OCI-LY1 (cell line): ENCODE measurements around the gene GALNT10.

Source experiments
- H2AFZ ChIP-seq: fragments of 200-600 bp; sonication (generic), shearing (Covaris generic); 2 replicates; pipeline ENCODE4 v1.6.0; 2014; ENCODE audit warnings: antibody characterized with exemption, mild to moderate bottlenecking, low read length
- H3F3A ChIP-seq: fragments of 200-600 bp; sonication (generic), shearing (Covaris generic); 2 replicates; pipeline ENCODE4 v1.6.0; 2014; ENCODE audit warnings: mild to moderate bottlenecking, antibody characterized with exemption, low read length, moderate library complexity; ENCODE audit not compliant: insufficient read depth
- H3K27ac ChIP-seq: fragments of 200-600 bp; sonication (generic); 2 replicates; pipeline ENCODE4 v1.5.1; 2014; ENCODE audit warnings: low read length, mixed run types, mild to moderate bottlenecking, low read depth; ENCODE audit not compliant: poor library complexity, severe bottlenecking
- H3K27me3 ChIP-seq: fragments of 200-600 bp; sonication (generic); 2 replicates; pipeline ENCODE4 v1.6.0; 2014; ENCODE audit warnings: antibody characterized with exemption, mild to moderate bottlenecking, low read length, moderate library complexity; ENCODE audit not compliant: insufficient read depth
- H3K36me3 ChIP-seq: fragments of 200-600 bp; sonication (generic); 2 replicates; pipeline ENCODE4 v1.6.1; 2014; ENCODE audit warnings: mild to moderate bottlenecking, antibody characterized with exemption, low read length, moderate library complexity, mixed read lengths; ENCODE audit not compliant: insufficient read depth
- H3K4me1 ChIP-seq: fragments of 200-600 bp; sonication (generic); 2 replicates; pipeline ENCODE4 v1.5.1; 2014; ENCODE audit warnings: mild to moderate bottlenecking, low read length, moderate library complexity; ENCODE audit not compliant: insufficient read depth, severe bottlenecking
- H3K4me2 ChIP-seq: fragments of 200-600 bp; sonication (generic), shearing (Covaris generic); 2 replicates; pipeline ENCODE4 v1.6.1; 2014; ENCODE audit warnings: low read length
- H3K4me3 ChIP-seq: fragments of 200-600 bp; sonication (generic); 2 replicates; pipeline ENCODE4 v1.5.1; 2014; ENCODE audit warnings: low read length, low read depth, mild to moderate bottlenecking, mixed read lengths; ENCODE audit not compliant: poor library complexity, severe bottlenecking
- H3K79me2 ChIP-seq: fragments of 200-600 bp; shearing (Covaris generic); 2 replicates; pipeline ENCODE4 v1.6.1; 2016; ENCODE audit warnings: mixed run types, low read length, mixed read lengths; ENCODE audit not compliant: insufficient read depth
- H3K9ac ChIP-seq: fragments of 200-600 bp; sonication (generic), shearing (Covaris generic); 2 replicates; pipeline ENCODE4 v1.6.1; 2014; ENCODE audit warnings: mild to moderate bottlenecking, low read length, mixed read lengths
- H3K9me2 ChIP-seq: fragments of 200-600 bp; sonication (generic), shearing (Covaris generic); 2 replicates; pipeline ENCODE4 v1.6.1; 2014; ENCODE audit warnings: low read depth, mild to moderate bottlenecking, low read length, mixed read lengths
- H3K9me3 ChIP-seq: fragments of 200-600 bp; shearing (Covaris generic); 2 replicates; pipeline ENCODE4 v1.6.1; 2014; ENCODE audit warnings: low read length, mixed read lengths
- H4K20me1 ChIP-seq: fragments of 200-600 bp; sonication (generic), shearing (Covaris generic); 2 replicates; pipeline ENCODE4 v1.6.0; 2016; ENCODE audit warnings: mild to moderate bottlenecking, low read length; ENCODE audit not compliant: insufficient read depth
- EZH2 ChIP-seq: fragments of 200-600 bp; sonication (generic), shearing (Covaris generic); IDR thresholded peaks from 2 replicates; pipeline ENCODE4 v1.8.0; 2017; ENCODE audit warnings: borderline replicate concordance, mixed run types, mild to moderate bottlenecking, antibody characterized with exemption, low read length, moderate library complexity, mixed read lengths
- TF ChIP-seq, protein P1 (sequence below): fragments of 200-600 bp; sonication (generic), shearing (Covaris generic); IDR thresholded peaks from 2 replicates; pipeline ENCODE4 v1.5.1; 2017; ENCODE audit warnings: mild to moderate bottlenecking, antibody characterized with exemption, low read length, moderate library complexity, mixed read lengths

The GALNT10 gene

GRCh38 chr5:154356020-154356655 is 165.6 kb downstream of the GALNT10 start:
- no peak overlapping the region for H3K9ac ChIP-seq
- H3K9me2 ChIP-seq, result no peaks in the 10 kb centered on the region
- no peak overlapping the region for H3K27ac ChIP-seq
- no peaks in the 10 kb centered on the region for H4K20me1 ChIP-seq
- H3K4me2 ChIP-seq, result no peak overlapping the region
- TF ChIP-seq, protein P1, sequence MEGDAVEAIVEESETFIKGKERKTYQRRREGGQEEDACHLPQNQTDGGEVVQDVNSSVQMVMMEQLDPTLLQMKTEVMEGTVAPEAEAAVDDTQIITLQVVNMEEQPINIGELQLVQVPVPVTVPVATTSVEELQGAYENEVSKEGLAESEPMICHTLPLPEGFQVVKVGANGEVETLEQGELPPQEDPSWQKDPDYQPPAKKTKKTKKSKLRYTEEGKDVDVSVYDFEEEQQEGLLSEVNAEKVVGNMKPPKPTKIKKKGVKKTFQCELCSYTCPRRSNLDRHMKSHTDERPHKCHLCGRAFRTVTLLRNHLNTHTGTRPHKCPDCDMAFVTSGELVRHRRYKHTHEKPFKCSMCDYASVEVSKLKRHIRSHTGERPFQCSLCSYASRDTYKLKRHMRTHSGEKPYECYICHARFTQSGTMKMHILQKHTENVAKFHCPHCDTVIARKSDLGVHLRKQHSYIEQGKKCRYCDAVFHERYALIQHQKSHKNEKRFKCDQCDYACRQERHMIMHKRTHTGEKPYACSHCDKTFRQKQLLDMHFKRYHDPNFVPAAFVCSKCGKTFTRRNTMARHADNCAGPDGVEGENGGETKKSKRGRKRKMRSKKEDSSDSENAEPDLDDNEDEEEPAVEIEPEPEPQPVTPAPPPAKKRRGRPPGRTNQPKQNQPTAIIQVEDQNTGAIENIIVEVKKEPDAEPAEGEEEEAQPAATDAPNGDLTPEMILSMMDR, result no peak
- no peak for TF ChIP-seq EZH2
- no peaks in the 10 kb centered on the region for H3F3A ChIP-seq
- H2AFZ ChIP-seq, result no peak overlapping the region
- H3K4me3 ChIP-seq, result no peak overlapping the region
- H3K9me3 ChIP-seq, result no peaks in the 10 kb centered on the region
- no peaks in the 10 kb centered on the region for H3K79me2 ChIP-seq
- no peaks in the 10 kb centered on the region for H3K4me1 ChIP-seq
- no peaks in the 10 kb centered on the region; the same call in 1 of the 2 replicates for H3K27me3 ChIP-seq
- H3K36me3 ChIP-seq, result no peaks in the 10 kb centered on the region

- Histone ChIP-seq H3K4me2 (no peak overlapping the region), H3K4me3 (no peak overlapping the region), H3K9me2 (no peaks in the 10 kb centered on the region), H3K27me3 (no peaks in the 10 kb centered on the region; the same call in 1 of the 2 replicates), H3K36me3 (no peaks in the 10 kb centered on the region), H3K79me2 (no peaks in the 10 kb centered on the region), H3F3A (no peaks in the 10 kb centered on the region), H4K20me1 (no peaks in the 10 kb centered on the region), H3K27ac (no peak overlapping the region), H3K4me1 (no peaks in the 10 kb centered on the region), H2AFZ (no peak overlapping the region), H3K9me3 (no peaks in the 10 kb centered on the region), H3K9ac (no peak overlapping the region)
- TF ChIP-seq EZH2, result no peak
- TF ChIP-seq, protein P1, result no peak
Observed at GRCh38 chr5:154356958-154357357, 166.4 kb downstream of the GALNT10 start.

DNA sequence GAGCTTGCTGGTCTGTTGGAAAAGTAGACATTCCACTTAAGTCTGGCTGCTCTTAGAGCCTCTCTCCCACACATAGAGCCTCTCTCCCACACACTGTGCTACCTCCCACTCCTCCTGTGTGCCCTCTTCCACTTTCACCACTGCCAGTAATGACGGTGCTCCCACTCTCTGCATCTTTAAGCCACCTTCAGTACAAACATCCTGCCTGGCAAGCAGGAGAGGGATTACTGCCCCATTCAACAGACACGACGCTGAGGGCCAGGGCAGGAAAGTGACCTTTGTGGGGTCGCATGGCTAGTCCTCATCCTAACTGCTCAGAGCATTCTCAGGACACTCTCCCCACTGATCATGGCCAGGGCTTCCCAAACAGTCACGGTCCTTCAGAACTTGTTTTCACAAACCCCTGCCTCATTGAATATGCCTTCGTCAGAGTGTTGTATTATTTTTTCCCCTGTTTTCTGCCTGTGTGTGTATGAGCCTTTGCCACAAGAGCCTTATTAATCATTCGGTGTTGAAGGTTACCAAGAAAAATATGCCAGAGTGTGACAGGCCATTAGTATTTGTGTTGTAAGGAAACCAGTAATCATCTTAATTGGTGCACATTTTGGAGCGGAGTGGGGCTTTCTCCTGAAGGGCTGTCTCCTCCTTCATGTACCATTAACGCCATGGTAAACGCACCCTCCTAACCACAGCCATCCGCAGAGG is 168.1 kb downstream of the GALNT10 start:
- no peak overlapping the region for H3K27ac ChIP-seq
- no peaks in the 10 kb centered on the region for H3K9me2 ChIP-seq
- no peak overlapping the region for H2AFZ ChIP-seq

More for the DNA sequence above, 168.1 kb downstream of the GALNT10 start:
- H3K36me3 ChIP-seq, result no peaks in the 10 kb centered on the region
- H3F3A ChIP-seq, result no peaks in the 10 kb centered on the region
- TF ChIP-seq, protein P1, result no peak
- no peak for TF ChIP-seq EZH2
- no peaks in the 10 kb centered on the region; the same call in 1 of the 2 replicates for H3K27me3 ChIP-seq
- H3K4me2 ChIP-seq, result no peak overlapping the region
- no peak overlapping the region for H3K4me3 ChIP-seq
- H4K20me1 ChIP-seq, result no peaks in the 10 kb centered on the region
- H3K4me1 ChIP-seq, result no peaks in the 10 kb centered on the region
- H3K79me2 ChIP-seq, result no peaks in the 10 kb centered on the region
- H3K9me3 ChIP-seq, result no peaks in the 10 kb centered on the region
- H3K9ac ChIP-seq, result no peak overlapping the region
